Fibroblast of peridontal ligament (primary cell): ENCODE data around the gene STXBP6.
"Not testable (repeated sequence)": the region's sequence is repeated elsewhere in the genome, so short reads cannot be mapped to it uniquely, and the experiment has no call there.

Experiments
- DNase-seq: peaks from one replicate; pipeline ENCODE4 v3.0.0-alpha.2; 2010; ENCODE audit errors: extremely low read depth

STXBP6 gene

GRCh38 chr14:24956104-24956503 lies 93.8 kb downstream of the STXBP6 start:
- DNase-seq, result no peak

GRCh38 chr14:24954700-24955037 lies 95.3 kb downstream of the STXBP6 start:
- DNase-seq, result no peak

- no peak for DNase-seq
These were observed 95.8 kb downstream of the STXBP6 start for GRCh38 chr14:24954037-24954699.

GRCh38 chr14:24952851-24953666 lies 96.9 kb downstream of the STXBP6 start:
- no peak for DNase-seq

- DNase-seq, result no peak
These were observed 101.6 kb downstream of the STXBP6 start for GRCh38 chr14:24948261-24948847.

- no peak for DNase-seq
These were observed 102.8 kb downstream of the STXBP6 start for GRCh38 chr14:24947131-24947530.

GRCh38 chr14:24944800-24945199 lies 105.1 kb downstream of the STXBP6 start:
- DNase-seq, result no peak

- DNase-seq, result peak; percentile 57
These were observed 106.9 kb downstream of the STXBP6 start for GRCh38 chr14:24943024-24943423.

- DNase-seq, result no peak
These were observed 108.2 kb downstream of the STXBP6 start for GRCh38 chr14:24941719-24942118.

GRCh38 chr14:24940213-24940783 lies 109.6 kb downstream of the STXBP6 start:
- DNase-seq, result no peak

GRCh38 chr14:24938593-24938992 lies 111.4 kb downstream of the STXBP6 start:
- DNase-seq, result no peak

GRCh38 chr14:24937300-24937699 lies 112.6 kb downstream of the STXBP6 start:
- no peak for DNase-seq

GRCh38 chr14:24936773-24937172 lies 113.2 kb downstream of the STXBP6 start:
- DNase-seq, result not testable (repeated sequence)

- DNase-seq, result peak; percentile 45
These were observed 114.2 kb downstream of the STXBP6 start for GRCh38 chr14:24935796-24936195.

GRCh38 chr14:24928386-24928900 lies 121.5 kb downstream of the STXBP6 start:
- DNase-seq, result peak; percentile 37

GRCh38 chr14:24927809-24928208 lies 122.1 kb downstream of the STXBP6 start:
- no peak for DNase-seq

- DNase-seq, result no peak
These were observed 124.1 kb downstream of the STXBP6 start for GRCh38 chr14:24925771-24926374.

GRCh38 chr14:24924544-24924943 lies 125.4 kb downstream of the STXBP6 start:
- no peak for DNase-seq

- DNase-seq, result peak; percentile 21
These were observed 128.0 kb downstream of the STXBP6 start for GRCh38 chr14:24921903-24922302.

GRCh38 chr14:24920265-24921075 lies 129.5 kb downstream of the STXBP6 start:
- no peak for DNase-seq

GRCh38 chr14:24918822-24919221 lies 131.1 kb downstream of the STXBP6 start:
- DNase-seq, result no peak
